Measurements from ENCODE around the gene BRAF. TPM values are rescaled to one million over a fixed set of nuclear protein-coding genes. Genes with fewer than 3 reads are reported as not detected.

Gene BRAF
- total RNA-seq, 4 donors from 2014 or later: 33.1 to 56.0 (median 44.8) TPM

GRCh38 chr7:140810830-140811556 lies 113.7 kb downstream of the BRAF start:
- WGBS, 2 donors (ENCODE audit: low coverage in 1 of 2): 12 to 13% methylated on average over 5 of the region's 5 CpGs
- no peaks in the 10 kb centered on the region for H3K36me3 ChIP-seq
- no peaks in the 10 kb centered on the region for H3K9me3 ChIP-seq
- TF ChIP-seq POLR2A (IDR thresholded peaks at IDR 0.05): no peak
- TF ChIP-seq CTCF (IDR thresholded peaks at IDR 0.05): peak; percentile 56 to 73 (median 63)
- peaks cover 0 to 16% (median 0%) of the 10 kb centered on the region in 3 donors for H3K4me1 ChIP-seq
- ATAC-seq: peak; percentile 83
- no peak overlapping the region for H3K27ac ChIP-seq
- H3K4me3 ChIP-seq: no peak overlapping the region
- no peaks in the 10 kb centered on the region for H3K27me3 ChIP-seq

- no peak for ATAC-seq
- no peaks in the 10 kb centered on the region for H3K9me3 ChIP-seq
- no peaks in the 10 kb centered on the region for H3K27me3 ChIP-seq
- TF ChIP-seq POLR2AphosphoS5 (IDR thresholded peaks at IDR 0.05) (no peak), CTCF (IDR thresholded peaks at IDR 0.05) (no peak), EP300 (IDR thresholded peaks at IDR 0.05) (no peak), POLR2A (IDR thresholded peaks at IDR 0.05) (no peak)
- H3K36me3 ChIP-seq: no peaks in the 10 kb centered on the region
- H3K4me1 ChIP-seq: peaks cover 0 to 11% (median 0%) of the 10 kb centered on the region in 3 donors
- H3K27ac ChIP-seq: no peak overlapping the region
- no peak overlapping the region for H3K4me3 ChIP-seq
- WGBS, 2 donors (ENCODE audit: low coverage in 1 of 2): 94% methylated on average over 5 of the region's 9 CpGs; no CpG with 5 or more reads in 1 of the 2 donors
Observed at GRCh38 chr7:140810385-140810784, 114.3 kb downstream of the BRAF start.

DNA sequence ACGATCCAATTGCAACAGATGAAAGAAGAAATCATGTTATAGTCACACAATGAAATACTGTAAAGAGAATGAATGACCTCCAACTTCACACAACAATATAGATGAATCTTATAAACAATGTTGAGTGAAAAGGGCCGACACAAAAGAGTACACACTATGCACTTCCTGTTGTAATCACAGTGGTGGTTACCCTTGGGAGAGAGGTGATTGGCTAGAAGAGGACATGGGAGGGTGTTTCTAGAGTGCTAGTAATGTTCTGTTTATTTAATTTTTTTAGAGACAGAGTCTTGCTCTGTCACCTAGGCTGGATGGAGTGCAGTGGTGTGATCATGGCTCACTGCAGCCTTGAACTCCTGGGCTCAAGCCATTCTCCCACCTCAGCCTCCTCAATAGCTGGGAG lies 145.8 kb downstream of the BRAF start:
- WGBS, 2 donors (ENCODE audit: low coverage in 1 of 2): 56 to 81% methylated on average over 2 of the region's 2 CpGs
- TF ChIP-seq CTCF (IDR thresholded peaks at IDR 0.05): no peak
- no peak for TF ChIP-seq EP300 (IDR thresholded peaks at IDR 0.05)
- no peak for TF ChIP-seq POLR2A (IDR thresholded peaks at IDR 0.05)
- no peak for TF ChIP-seq POLR2AphosphoS5 (IDR thresholded peaks at IDR 0.05)
- no peak for ATAC-seq
- Histone ChIP-seq H3K36me3 (peaks cover 4 to 98% of the 10 kb centered on the region in 2 donors), H3K4me1 (no peaks in the 10 kb centered on the region), H3K27me3 (no peaks in the 10 kb centered on the region), H3K27ac (no peak overlapping the region), H3K9me3 (no peaks in the 10 kb centered on the region), H3K4me3 (no peak overlapping the region)

DNA sequence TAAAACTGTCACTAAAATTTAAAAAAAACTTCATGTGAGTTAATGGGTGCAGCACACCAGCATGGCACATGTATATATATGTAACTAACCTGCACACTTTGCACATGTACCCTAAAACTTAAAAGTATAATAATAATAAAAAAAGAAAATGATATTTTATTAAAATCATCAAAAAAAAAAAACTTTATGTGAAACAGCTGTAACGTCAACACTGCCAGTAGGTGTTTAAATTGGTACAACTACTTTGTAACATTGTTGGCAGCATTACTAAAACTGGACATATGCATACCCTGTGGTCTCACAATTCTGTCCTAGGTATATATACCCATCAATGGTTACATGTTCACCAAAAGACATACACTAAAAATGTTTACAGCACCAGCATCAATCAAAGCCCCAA lies 146.2 kb downstream of the BRAF start:
- H3K4me3 ChIP-seq: no peak overlapping the region
- no peaks in the 10 kb centered on the region for H3K27me3 ChIP-seq
- TF ChIP-seq POLR2A (IDR thresholded peaks at IDR 0.05) (no peak), CTCF (IDR thresholded peaks at IDR 0.05) (no peak), EP300 (IDR thresholded peaks at IDR 0.05) (no peak), POLR2AphosphoS5 (IDR thresholded peaks at IDR 0.05) (no peak)
- no peaks in the 10 kb centered on the region for H3K9me3 ChIP-seq
- H3K27ac ChIP-seq: no peak overlapping the region
- H3K36me3 ChIP-seq: peaks cover 4 to 99% of the 10 kb centered on the region in 2 donors
- 73 to 88% methylated on average over 1 of the region's 1 CpG for WGBS, 2 donors (ENCODE audit: low coverage in 1 of 2)
- no peaks in the 10 kb centered on the region for H3K4me1 ChIP-seq
- ATAC-seq: no peak

DNA sequence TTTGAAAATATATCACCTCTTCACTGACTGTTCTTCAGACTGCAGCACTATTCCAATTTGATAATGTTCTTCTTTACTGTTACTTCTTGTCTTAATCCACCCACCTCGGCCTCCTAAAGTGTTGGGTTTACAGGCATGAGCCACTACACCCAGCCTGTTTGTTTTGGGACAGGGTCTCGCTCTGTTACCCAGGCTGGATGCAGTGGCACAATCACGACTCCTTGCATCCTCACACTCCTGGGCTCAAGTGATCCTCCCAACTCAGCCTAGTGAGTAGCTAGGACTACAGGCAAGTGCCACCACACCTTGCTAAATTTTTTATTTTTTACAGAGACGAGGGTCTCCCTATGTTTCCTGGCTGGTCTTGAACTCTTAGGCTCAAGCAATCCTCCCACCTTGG lies 150.4 kb downstream of the BRAF start:
- TF ChIP-seq CTCF (IDR thresholded peaks at IDR 0.05) (no peak), POLR2AphosphoS5 (IDR thresholded peaks at IDR 0.05) (no peak), POLR2A (IDR thresholded peaks at IDR 0.05) (no peak), EP300 (IDR thresholded peaks at IDR 0.05) (no peak)
- 88 to 89% methylated on average over 2 to 4 of the region's 4 CpGs for whole genome bisulfite sequencing, 2 donors (ENCODE audit: low coverage in 1 of 2)

More for the DNA sequence above, 150.4 kb downstream of the BRAF start:
- no peak overlapping the region for H3K4me3 ChIP-seq
- peaks cover 0 to 100% of the 10 kb centered on the region in 2 donors for H3K36me3 ChIP-seq
- no peaks in the 10 kb centered on the region for H3K9me3 ChIP-seq
- H3K27ac ChIP-seq: no peak overlapping the region
- no peaks in the 10 kb centered on the region for H3K27me3 ChIP-seq
- no peaks in the 10 kb centered on the region for H3K4me1 ChIP-seq
- no peak for ATAC-seq
